Astrocyte (in vitro differentiated cells and primary cell): ENCODE measurements around the gene COL19A1. TPM values are rescaled to one million over a fixed set of nuclear protein-coding genes. Genes with fewer than 3 reads are reported as not detected.

Experiments
- DNase-seq: peaks from one replicate; pipeline ENCODE4 v3.0.0-alpha.2; 2010; ENCODE audit warnings: low read depth
- FAIRE-seq: peaks from 2 replicates; lab custom pipeline; 2011; peaks lifted over from hg19 to GRCh38; lab: Jason Lieb, UNC
- H2AFZ ChIP-seq: 2 replicates; pipeline ENCODE4 v1.6.0; 2012; ENCODE audit warnings: low read depth, low read length, inconsistent platforms
- H3K27ac ChIP-seq: 2 replicates; pipeline ENCODE4 v1.5.1; 2011; ENCODE audit warnings: low read depth, low read length, inconsistent platforms
- H3K27me3 ChIP-seq: 2 replicates; pipeline ENCODE4 v1.6.0; 2011; ENCODE audit warnings: low read length, inconsistent platforms; ENCODE audit not compliant: insufficient read depth
- H3K36me3 ChIP-seq: 2 replicates; pipeline ENCODE4 v1.5.1; 2011; ENCODE audit warnings: low read length, inconsistent platforms; ENCODE audit not compliant: insufficient read depth
- H3K4me1 ChIP-seq: 2 replicates; pipeline ENCODE4 v1.5.1; 2011; ENCODE audit warnings: low read length, inconsistent platforms; ENCODE audit not compliant: insufficient read depth
- H3K4me2 ChIP-seq: 2 replicates; pipeline ENCODE4 v1.6.0; 2012; ENCODE audit warnings: low read length, inconsistent platforms
- H3K4me3 ChIP-seq: 2 replicates; pipeline ENCODE4 v1.5.1; 2011; ENCODE audit warnings: low read depth, mild to moderate bottlenecking, low read length, inconsistent platforms; ENCODE audit not compliant: insufficient read depth
- H3K79me2 ChIP-seq: 2 replicates; pipeline ENCODE4 v1.6.0; 2012; ENCODE audit warnings: mild to moderate bottlenecking, low read length, inconsistent platforms; ENCODE audit not compliant: insufficient read depth
- H3K9ac ChIP-seq: 2 replicates; pipeline ENCODE4 v1.6.0; 2012; ENCODE audit warnings: mild to moderate bottlenecking, low read length, inconsistent platforms
- H3K9me3 ChIP-seq: 2 replicates; pipeline ENCODE4 v1.5.1; 2012; ENCODE audit warnings: low read depth, mild to moderate bottlenecking, low read length, inconsistent platforms; ENCODE audit not compliant: insufficient read depth
- H4K20me1 ChIP-seq: 2 replicates; pipeline ENCODE4 v1.6.0; 2012; ENCODE audit warnings: low read length, inconsistent platforms; ENCODE audit not compliant: insufficient read depth
- H3K27ac Mint-ChIP-seq: one replicate; pipeline ENCODE4 v1.8.0; 2021; ENCODE audit warnings: mild to moderate bottlenecking, mixed read lengths; ENCODE audit not compliant: unreplicated experiment
- H3K27me3 Mint-ChIP-seq: one replicate; pipeline ENCODE4 v1.8.0; 2021; ENCODE audit warnings: low read depth, mixed read lengths; ENCODE audit not compliant: unreplicated experiment
- H3K36me3 Mint-ChIP-seq: one replicate; pipeline ENCODE4 v1.8.0; 2021; ENCODE audit warnings: low read depth, mixed read lengths; ENCODE audit not compliant: unreplicated experiment
- H3K4me1 Mint-ChIP-seq: one replicate; pipeline ENCODE4 v1.8.0; 2021; ENCODE audit warnings: low read depth, mixed read lengths; ENCODE audit not compliant: unreplicated experiment
- H3K4me3 Mint-ChIP-seq: one replicate; pipeline ENCODE4 v1.8.0; 2021; ENCODE audit warnings: mild to moderate bottlenecking, moderate library complexity, mixed read lengths; ENCODE audit not compliant: unreplicated experiment
- H3K9me3 Mint-ChIP-seq: one replicate; pipeline ENCODE4 v1.8.0; 2021; ENCODE audit warnings: mild to moderate bottlenecking, mixed read lengths; ENCODE audit not compliant: unreplicated experiment
- CTCF ChIP-seq: IDR thresholded peaks from 2 replicates; pipeline ENCODE4 v1.5.1; 2011; ENCODE audit warnings: low read depth, mild to moderate bottlenecking, inconsistent platforms, low read length, moderate library complexity; ENCODE audit not compliant: insufficient read depth
- EZH2 ChIP-seq: IDR thresholded peaks from 2 replicates; pipeline ENCODE4 v1.6.1; 2012; ENCODE audit warnings: mild to moderate bottlenecking, low read length, inconsistent platforms; ENCODE audit not compliant: insufficient read depth
- total RNA-seq: library from RNA; stranded (reverse); gene quantifications from 2 replicates; pipeline ENCODE4 v1.2.1, GENCODE V29; 2021

COL19A1 gene
- total RNA-seq, 1 donor from 2014 or later = 0.18 TPM

- H3K4me1 ChIP-seq = no peaks in the 10 kb centered on the region
- FAIRE-seq = no peak
- H3K9me3 Mint-ChIP-seq = no peaks in the 10 kb centered on the region
- H4K20me1 ChIP-seq = no peaks in the 10 kb centered on the region
- H3K9ac ChIP-seq = no peak overlapping the region
- no peaks in the 10 kb centered on the region for H3K4me1 Mint-ChIP-seq
- no peaks in the 10 kb centered on the region for H3K79me2 ChIP-seq
- no peak for DNase-seq
- H3K4me3 Mint-ChIP-seq = no peak overlapping the region
- no peaks in the 10 kb centered on the region for H3K9me3 ChIP-seq
- no peaks in the 10 kb centered on the region for H3K27me3 ChIP-seq
- no peaks in the 10 kb centered on the region for H3K36me3 ChIP-seq
- no peaks in the 10 kb centered on the region for H3K36me3 Mint-ChIP-seq
- no peak overlapping the region for H3K27ac Mint-ChIP-seq
- TF ChIP-seq CTCF (no peak), EZH2 (no peak)
- no peak overlapping the region for H3K27ac ChIP-seq
- H3K27me3 Mint-ChIP-seq = no peaks in the 10 kb centered on the region
- H3K4me3 ChIP-seq = no peak overlapping the region
- no peak overlapping the region for H2AFZ ChIP-seq
- no peak overlapping the region for H3K4me2 ChIP-seq
Measured at GRCh38 chr6:70130865-70131264, 264.5 kb downstream of the COL19A1 start.

- no peak overlapping the region for H3K9ac ChIP-seq
- Mint-ChIP-seq H3K27ac (no peak overlapping the region), H3K4me3 (no peak overlapping the region), H3K27me3 (no peaks in the 10 kb centered on the region), H3K36me3 (no peaks in the 10 kb centered on the region), H3K9me3 (no peaks in the 10 kb centered on the region), H3K4me1 (no peaks in the 10 kb centered on the region)
- no peak overlapping the region for H2AFZ ChIP-seq
- FAIRE-seq = no peak
- H3K4me3 ChIP-seq = no peak overlapping the region
- H4K20me1 ChIP-seq = no peaks in the 10 kb centered on the region
- DNase-seq = no peak
- H3K9me3 ChIP-seq = no peaks in the 10 kb centered on the region
- no peaks in the 10 kb centered on the region for H3K4me1 ChIP-seq
- H3K4me2 ChIP-seq = no peak overlapping the region
- no peak overlapping the region for H3K27ac ChIP-seq
- TF ChIP-seq EZH2 (no peak), CTCF (no peak)
- no peaks in the 10 kb centered on the region for H3K79me2 ChIP-seq
- no peaks in the 10 kb centered on the region for H3K27me3 ChIP-seq
- H3K36me3 ChIP-seq = no peaks in the 10 kb centered on the region
Measured at GRCh38 chr6:70131528-70131927, 265.2 kb downstream of the COL19A1 start.

GRCh38 chr6:70133246-70133645 lies 266.9 kb downstream of the COL19A1 start:
- no peaks in the 10 kb centered on the region for H3K27me3 Mint-ChIP-seq
- no peak overlapping the region for H3K27ac Mint-ChIP-seq
- no peaks in the 10 kb centered on the region for H3K36me3 Mint-ChIP-seq
- no peaks in the 10 kb centered on the region for H3K36me3 ChIP-seq
- H3K4me2 ChIP-seq = no peak overlapping the region
- no peak overlapping the region for H3K9ac ChIP-seq
- no peak overlapping the region for H3K27ac ChIP-seq
- H2AFZ ChIP-seq = no peak overlapping the region
- FAIRE-seq = no peak
- no peaks in the 10 kb centered on the region for H4K20me1 ChIP-seq
- no peaks in the 10 kb centered on the region for H3K4me1 ChIP-seq
- H3K27me3 ChIP-seq = no peaks in the 10 kb centered on the region
- TF ChIP-seq CTCF = no peak
- no peak for TF ChIP-seq EZH2
- no peaks in the 10 kb centered on the region for H3K79me2 ChIP-seq
- DNase-seq = no peak
- no peak overlapping the region for H3K4me3 Mint-ChIP-seq
- no peak overlapping the region for H3K4me3 ChIP-seq
- no peaks in the 10 kb centered on the region for H3K4me1 Mint-ChIP-seq
- no peaks in the 10 kb centered on the region for H3K9me3 ChIP-seq
- H3K9me3 Mint-ChIP-seq = no peaks in the 10 kb centered on the region
